ENCODE measurements around the gene SHC3. TPM values are rescaled to one million over a fixed set of nuclear protein-coding genes. Genes with fewer than 3 reads are reported as not detected.

SHC3 gene
- total and polyA plus RNA-seq, 12 donors = 0.15 to 0.71 (median 0.33) TPM

DNA sequence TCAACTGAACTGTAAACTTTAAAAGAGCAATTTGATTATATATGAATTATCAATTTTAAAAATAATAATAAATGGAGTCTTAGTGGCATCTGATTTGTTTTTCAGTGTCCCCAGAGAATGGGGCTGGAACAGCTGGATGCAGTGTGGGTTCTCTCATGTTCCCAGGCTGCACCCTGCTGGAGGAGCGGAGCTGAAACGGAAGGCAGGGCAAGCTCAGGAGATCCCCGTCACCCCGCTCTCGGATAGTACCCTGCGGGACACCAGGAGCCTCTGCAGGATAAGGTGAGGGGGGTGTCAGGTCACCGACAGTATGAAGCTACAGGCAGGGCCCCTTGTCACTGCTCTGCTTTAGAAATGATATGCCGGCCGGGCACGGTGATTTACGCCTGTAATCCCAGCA, 130.0 kb downstream of the SHC3 start:
- H3K4me1 ChIP-seq = peaks cover 0 to 4% (median 0%) of the 10 kb centered on the region in 9 donors
- ATAC-seq = no peak
- H3K9me3 ChIP-seq = no peaks in the 10 kb centered on the region
- no peak overlapping the region for H3K4me3 ChIP-seq
- TF ChIP-seq CTCF (IDR thresholded peaks at IDR 0.05) = no peak
- 87 to 89% methylated on average over 11 of the region's 11 CpGs for WGBS, 2 donors
- no peak for DNase-seq
- no peak overlapping the region for H3K27ac ChIP-seq
- H3K36me3 ChIP-seq = no peaks in the 10 kb centered on the region
- intact Hi-C loops (cut with DNase I) = no loop called here
- peaks cover 0 to 7% (median 0%) of the 10 kb centered on the region in 7 donors for H3K27me3 ChIP-seq

GRCh38 chr9:89047667-89048066, 131.0 kb downstream of the SHC3 start:
- intact Hi-C loops (cut with DNase I) = no loop called here
- ATAC-seq (no peak), DNase-seq (no peak)
- Histone ChIP-seq H3K4me3 (no peak overlapping the region), H3K4me1 (peaks cover 0 to 4% (median 0%) of the 10 kb centered on the region in 9 donors), H3K27ac (no peak overlapping the region), H3K27me3 (peaks cover 0 to 7% (median 0%) of the 10 kb centered on the region in 7 donors), H3K9me3 (no peaks in the 10 kb centered on the region), H3K36me3 (no peaks in the 10 kb centered on the region)
- 79 to 84% methylated on average over 4 of the region's 4 CpGs for WGBS, 2 donors
- TF ChIP-seq CTCF (IDR thresholded peaks at IDR 0.05) = no peak

DNA sequence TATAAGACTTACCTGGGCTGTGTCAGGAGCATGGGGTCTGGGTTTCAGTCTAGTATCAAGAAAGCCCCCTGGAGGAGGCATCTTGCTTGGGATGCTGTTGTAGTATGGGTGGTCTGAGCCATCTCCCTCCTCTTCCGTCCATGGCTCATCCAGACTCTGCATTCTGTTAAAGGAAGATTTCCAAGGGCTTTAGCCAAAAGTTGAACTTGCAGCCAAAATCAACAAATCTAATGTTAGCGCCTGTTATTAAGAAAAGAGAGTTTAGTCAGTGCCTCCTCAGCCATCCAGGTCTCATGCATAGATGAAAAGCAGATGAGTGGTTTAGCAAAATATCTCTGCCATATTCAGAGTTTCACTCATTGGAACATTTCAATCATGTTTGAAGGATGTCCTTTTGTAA, 131.8 kb downstream of the SHC3 start:
- DNase-seq (no peak), ATAC-seq (peak; percentile 44 to 81 (median 69))
- peaks cover 0 to 4% (median 0%) of the 10 kb centered on the region in 9 donors for H3K4me1 ChIP-seq
- no peak for TF ChIP-seq CTCF (IDR thresholded peaks at IDR 0.05)
- no peaks in the 10 kb centered on the region for H3K9me3 ChIP-seq
- no peak overlapping the region for H3K4me3 ChIP-seq
- peaks cover 0 to 7% (median 0%) of the 10 kb centered on the region in 7 donors for H3K27me3 ChIP-seq
- WGBS, 2 donors = 65% methylated on average over 2 of the region's 2 CpGs
- no peaks in the 10 kb centered on the region for H3K36me3 ChIP-seq
- intact Hi-C loops (cut with DNase I) = no loop called here
- H3K27ac ChIP-seq = peak overlapping the region in 4 of 10 donors; percentile 3 to 23 (median 14)

GRCh38 chr9:89044881-89045280, 133.7 kb downstream of the SHC3 start:
- H3K4me1 ChIP-seq = peaks cover 0 to 4% (median 0%) of the 10 kb centered on the region in 9 donors
- peaks cover 0 to 7% (median 0%) of the 10 kb centered on the region in 7 donors for H3K27me3 ChIP-seq
- intact Hi-C loops (cut with DNase I) = no loop called here
- H3K36me3 ChIP-seq = no peaks in the 10 kb centered on the region
- no peak overlapping the region for H3K27ac ChIP-seq
- H3K4me3 ChIP-seq = no peak overlapping the region
- TF ChIP-seq CTCF (IDR thresholded peaks at IDR 0.05) = no peak
- DNase-seq = no peak
- H3K9me3 ChIP-seq = no peaks in the 10 kb centered on the region
- 82 to 87% methylated on average over 4 of the region's 4 CpGs for WGBS, 2 donors
- ATAC-seq = no peak
